ENCODE measurements around the gene FECH.
"Not testable (repeated sequence)": the region's sequence is repeated elsewhere in the genome, so short reads cannot be mapped to it uniquely, and the experiment has no call there.

Gene FECH

DNA sequence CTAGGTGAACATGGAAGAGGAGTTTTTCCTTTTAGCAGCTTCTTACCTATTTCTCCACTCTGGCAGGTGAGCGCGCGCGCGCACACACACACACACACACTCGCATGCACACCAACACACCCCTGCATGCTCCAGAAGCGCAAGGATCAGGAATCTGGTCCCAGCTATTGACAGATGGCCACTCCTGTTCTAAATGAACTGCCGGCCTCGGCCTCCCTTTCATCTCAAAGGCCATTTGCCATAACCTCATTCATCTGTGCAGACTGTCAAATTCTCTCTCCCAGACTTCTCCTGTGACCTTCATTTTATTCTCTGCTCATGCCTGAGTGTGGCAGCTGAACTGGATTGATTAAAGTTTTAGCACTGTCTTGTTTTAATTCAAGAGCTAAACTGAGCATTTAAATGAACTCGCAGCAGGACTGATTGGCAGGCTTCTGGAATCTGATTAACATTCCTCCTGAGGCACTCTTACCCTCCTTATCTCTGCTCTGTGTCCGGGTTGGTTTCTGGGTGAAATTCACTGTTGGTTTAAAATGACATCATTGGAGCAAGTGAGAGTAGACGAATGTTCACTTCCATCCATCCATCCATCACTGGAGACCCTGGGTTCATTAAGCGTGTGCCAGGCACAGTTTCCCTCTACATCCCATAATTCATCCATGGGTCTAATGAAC is 58.8 kb downstream of the FECH start:
- DNase-seq, result no peak

DNA sequence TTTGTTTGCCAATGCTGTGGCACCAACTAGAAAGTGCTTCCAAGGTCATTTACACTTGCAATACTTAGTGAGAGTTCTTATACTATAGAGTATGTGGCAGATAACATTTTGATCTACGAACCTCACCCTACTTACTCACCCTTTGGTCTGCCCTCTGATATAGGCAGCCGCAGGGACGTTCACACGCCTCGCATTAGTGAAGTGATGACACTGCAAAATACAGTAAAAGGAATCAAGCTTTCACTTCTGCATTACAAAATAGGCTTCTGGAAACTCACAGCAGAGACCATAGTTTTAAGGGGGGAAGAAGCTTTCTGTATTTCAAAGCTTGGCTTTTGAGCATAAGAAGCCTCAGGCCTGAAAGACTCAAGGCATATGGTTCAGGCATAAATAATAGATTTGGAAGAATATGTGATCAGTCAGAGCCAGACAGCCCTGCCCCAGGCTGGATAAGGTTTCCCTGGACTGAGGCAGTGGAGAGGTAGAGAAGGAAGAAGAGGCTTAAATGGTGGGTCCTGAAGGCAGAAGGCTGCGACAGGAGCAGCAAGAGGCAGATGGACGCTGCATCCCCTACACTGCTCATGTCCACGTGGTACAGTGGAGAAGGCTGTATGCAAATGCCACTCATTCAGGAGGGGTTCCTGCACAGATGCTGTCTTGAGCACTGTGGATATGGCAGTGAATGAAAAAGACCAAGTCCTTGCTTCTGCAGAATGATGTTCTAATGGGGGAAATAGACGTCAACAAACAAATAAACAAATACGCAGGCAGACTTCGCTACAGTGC is 63.1 kb downstream of the FECH start:
- DNase-seq, result no peak

DNA sequence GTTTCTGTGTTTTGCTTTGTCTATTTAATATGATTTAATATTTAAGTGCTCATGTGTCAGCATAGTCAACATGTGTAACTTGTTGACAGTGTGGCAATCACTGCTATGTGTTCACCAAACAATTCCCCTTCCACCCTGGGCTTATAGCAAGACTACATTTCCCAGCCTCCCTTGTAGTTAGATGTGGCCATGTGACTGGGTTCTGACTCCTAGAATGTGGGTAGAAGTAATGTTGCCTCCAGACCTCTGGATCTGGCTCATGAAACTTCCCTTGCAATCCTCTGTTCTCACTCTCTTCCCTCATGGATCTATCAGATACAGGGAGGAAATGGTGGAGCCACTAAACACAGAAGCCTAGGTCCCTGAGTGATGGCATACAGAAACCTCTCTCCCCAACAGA is 64.2 kb downstream of the FECH start:
- DNase-seq, result not testable (repeated sequence)

DNA sequence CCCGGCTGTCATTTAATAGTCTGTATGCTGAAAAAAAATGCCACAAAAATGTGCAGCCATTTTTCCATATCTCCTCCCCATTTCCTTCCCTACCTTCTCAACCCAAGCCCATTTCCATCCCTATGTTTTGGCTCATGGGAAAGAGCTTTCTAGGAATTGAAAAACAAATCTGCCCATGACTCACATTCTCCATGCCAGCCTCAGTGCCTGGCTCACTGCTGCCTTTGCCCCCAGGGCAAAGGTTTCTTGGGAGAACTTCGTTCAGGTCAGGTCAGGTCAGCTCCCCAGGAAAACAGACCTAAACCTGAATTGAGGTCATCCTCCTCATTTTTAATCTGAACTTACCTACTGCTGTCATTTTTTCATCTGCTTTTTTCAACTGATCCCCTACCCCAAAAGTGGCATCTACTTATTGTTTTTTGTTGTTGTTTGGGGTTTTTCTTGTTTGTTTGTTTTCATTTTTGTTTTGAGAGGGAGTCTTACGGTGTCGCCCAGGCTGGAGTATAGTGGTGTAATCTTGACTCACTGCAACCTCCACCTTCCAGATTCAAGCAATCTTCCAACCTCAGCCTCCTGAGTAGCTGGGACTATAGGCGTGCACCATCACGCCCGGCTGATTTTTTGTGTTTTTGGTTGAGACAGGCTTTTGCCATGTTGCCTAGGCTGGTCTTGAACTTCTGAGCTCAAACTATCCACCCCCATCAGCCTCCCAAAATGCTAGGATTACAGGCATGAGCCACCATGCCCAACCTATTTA is 66.7 kb downstream of the FECH start:
- DNase-seq, result no peak

DNA sequence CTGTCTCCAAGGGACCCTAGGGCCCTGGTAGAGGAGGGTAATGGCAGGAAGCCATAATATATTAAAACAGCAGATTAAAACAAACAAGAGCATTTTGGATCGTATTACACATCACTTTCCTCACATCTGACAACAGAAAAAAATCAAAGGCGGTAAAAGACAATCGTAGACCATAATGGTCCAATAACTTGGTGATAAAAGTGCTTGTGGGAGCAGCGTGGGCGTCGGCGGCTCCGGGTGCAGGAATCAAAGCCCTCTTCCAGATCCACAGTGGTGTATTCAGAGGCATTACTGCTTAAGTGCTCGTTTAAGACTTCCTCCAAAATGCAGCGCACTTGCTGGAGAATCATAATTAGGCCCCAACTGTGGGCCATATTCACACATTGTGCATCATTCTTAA is 68.0 kb downstream of the FECH start:
- DNase-seq, result no peak

DNA sequence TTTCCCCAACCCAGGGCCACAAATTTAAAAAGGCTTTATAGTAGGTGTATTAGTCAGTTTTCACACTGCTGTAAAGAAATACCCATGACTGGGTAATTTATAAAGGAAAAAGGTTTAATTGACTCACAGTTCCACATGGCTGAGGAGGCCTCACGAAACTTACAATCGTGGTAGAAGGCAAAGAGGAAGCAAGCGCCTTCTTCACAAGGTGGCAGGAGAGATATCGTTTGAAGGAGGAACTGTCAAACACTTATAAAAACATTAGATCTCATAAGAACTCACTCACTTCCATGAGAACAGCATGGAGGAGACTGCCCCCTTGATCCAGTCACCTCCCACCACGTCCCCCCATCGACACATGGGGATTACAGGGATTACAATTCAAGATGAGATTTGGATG is 70.4 kb downstream of the FECH start:
- DNase-seq, result no peak

DNA sequence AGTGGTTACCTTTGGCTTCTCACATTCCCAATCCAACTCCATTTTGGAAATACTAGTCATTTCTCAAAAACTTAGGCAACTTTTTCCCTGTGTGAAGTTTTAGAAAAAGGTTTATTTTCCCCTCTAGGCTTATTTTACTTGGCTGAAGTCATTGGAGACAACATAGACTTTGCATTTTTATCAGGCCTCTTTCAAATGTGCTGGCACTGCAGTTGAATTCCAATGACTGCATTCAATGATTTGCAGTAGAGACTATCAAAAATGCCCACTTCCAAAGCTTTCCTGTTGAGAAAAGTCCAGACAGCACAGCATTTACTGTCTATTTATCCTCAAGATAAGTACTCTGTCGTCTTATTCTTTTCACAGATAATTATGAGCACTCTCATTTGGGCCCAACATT is 81.3 kb downstream of the FECH start:
- no peak for DNase-seq

DNA sequence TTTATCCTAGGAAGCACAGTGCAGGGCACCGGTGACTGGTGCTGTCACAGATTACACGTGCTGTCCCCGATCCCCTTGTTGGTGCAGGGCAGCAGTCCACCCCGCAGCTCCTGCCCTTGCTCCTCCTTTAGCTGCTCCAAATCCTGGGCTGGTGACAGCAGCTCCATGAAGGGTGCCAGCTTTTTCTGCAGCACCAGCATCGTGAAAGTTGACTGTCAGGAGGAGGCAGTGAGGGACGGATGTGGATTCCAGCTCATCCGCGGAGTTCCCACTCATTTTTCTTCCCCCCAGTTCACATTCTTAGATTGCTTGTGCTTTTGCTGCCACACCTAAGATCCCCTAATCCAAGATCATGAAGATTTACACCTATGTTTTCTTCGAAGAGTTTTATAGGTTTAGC is 83.9 kb downstream of the FECH start:
- no peak for DNase-seq

DNA sequence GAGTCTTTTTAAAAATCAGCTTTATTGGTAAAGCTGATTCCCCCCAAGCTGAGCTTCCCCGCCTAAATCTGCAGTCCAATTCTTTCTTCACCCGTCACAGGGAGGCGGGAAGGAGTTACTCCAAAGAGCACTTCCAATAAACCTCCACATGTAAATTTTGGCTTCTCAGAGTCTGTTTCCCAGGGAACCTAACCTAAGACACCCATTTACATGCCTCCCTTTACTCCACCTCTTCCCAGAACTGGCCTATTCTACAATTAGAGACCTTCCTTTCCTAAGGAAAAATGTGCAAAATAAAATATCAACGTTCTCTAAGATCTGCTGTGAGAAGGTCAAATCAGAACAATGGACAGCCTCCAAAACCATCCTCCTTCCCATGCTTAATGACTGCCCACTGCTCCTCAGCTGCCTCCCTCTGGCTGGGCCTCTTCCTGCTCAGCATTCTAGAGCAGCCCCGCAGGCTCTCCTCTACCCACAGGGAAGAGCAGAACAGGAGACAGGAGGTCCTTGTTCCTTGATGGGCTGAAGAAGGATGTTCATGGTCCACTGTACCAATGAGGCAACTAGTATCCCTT is 87.7 kb downstream of the FECH start:
- no peak for DNase-seq
